Stomach (tissue), 9 donors: Measurements from ENCODE around the gene INSM2. TPM values are rescaled to one million over a fixed set of nuclear protein-coding genes. Genes with fewer than 3 reads are reported as not detected.

ENCODE experiments used
- DNase-seq, 2 donors: peaks; one replicate each; pipeline versions ENCODE4 v3.0.0 to v3.0.0-alpha.2; 2013 to 2019
- H3K27ac ChIP-seq, 5 donors: fragments of 200-600 bp in 4 of 5; sonication (generic) in 4 of 5; one replicate each; pipeline ENCODE4 v1.5.1; 2013 to 2019; ENCODE audit warnings: mild to moderate bottlenecking in 1 of 5, moderate library complexity in 1 of 5
- H3K27me3 ChIP-seq, 3 donors: fragments of 200-600 bp; sonication (generic); one replicate each; pipeline ENCODE4 v1.5.1; 2017 to 2019; ENCODE audit warnings: mixed run types in 1 of 3
- H3K36me3 ChIP-seq, 4 donors: fragments of 200-600 bp; sonication (generic); 1 replicate in 3 of 4; 2 replicates in 1 of 4; pipeline ENCODE4 v1.5.1; 2016 to 2019
- H3K4me1 ChIP-seq, 4 donors: fragments of 200-600 bp; sonication (generic); one replicate each; pipeline ENCODE4 v1.5.1; 2016 to 2019
- H3K4me3 ChIP-seq, 4 donors: fragments of 200-600 bp; sonication (generic) in 3 of 4; one replicate each; pipeline ENCODE4 v1.5.1; 2016 to 2019; ENCODE audit warnings: mild to moderate bottlenecking in 1 of 4
- H3K9me3 ChIP-seq, 4 donors: fragments of 200-600 bp; sonication (generic); one replicate each; pipeline ENCODE4 v1.5.1; 2016 to 2019
- EP300 ChIP-seq: sonication (generic); formaldehyde crosslinking; IDR thresholded peaks from one replicate; pipeline ENCODE4 v1.6.1; 2017; ENCODE audit warnings: antibody characterized with exemption
- POLR2A ChIP-seq, 4 donors: fragments of 450-650 bp; IDR thresholded peaks; one replicate each; pipeline ENCODE4 v1.6.1; 2016; ENCODE audit warnings: antibody characterized with exemption in 4 of 4, control low read depth in 2 of 4, mild to moderate bottlenecking in 1 of 4, moderate library complexity in 1 of 4
- POLR2AphosphoS5 ChIP-seq, 3 donors: sonication (generic); formaldehyde crosslinking; IDR thresholded peaks; one replicate each; pipeline ENCODE4 v1.6.1; 2016; ENCODE audit warnings: antibody characterized with exemption in 3 of 3
- WGBS, 5 donors: extraction: QIAGEN DNeasy Blood & Tissue Kit in 3 of 5; methylation state at CpG; one replicate each; pipeline versions ENCODE4 v1.1.5 to v1.1.7; 2013 to 2018; 5-methylcytosine and 5-hydroxymethylcytosine counted together
- intact Hi-C: fragments of 100-400 bp; cut with DNase I; formaldehyde crosslinking; loops from one replicate; pipeline ENCODE4 v1.15.1; 2023; ENCODE audit warnings: low total_unique reads
- polyA plus RNA-seq, 3 donors: library from polyadenylated mRNA; stranded (reverse); fragments of 200-250 nt; gene quantifications; one replicate each; pipeline ENCODE4 v1.2.3, GENCODE V29; 2013
- total RNA-seq, 5 donors: library from RNA; depleted of rRNA; stranded (reverse); fragments of >200 nt; gene quantifications; one replicate each; pipeline versions ENCODE4 v1.1.0 to v1.2.3, GENCODE V29; 2014 to 2016
- TF ChIP-seq, protein P1 (sequence below), 7 experiments: fragments of 450-650 bp in 4 of 7; fragments of 200-600 bp in 3 of 7; sonication (generic) in 3 of 7; IDR thresholded peaks; one replicate each; pipeline ENCODE4 v1.5.1; 2016 to 2019; ENCODE audit warnings: antibody characterized with exemption in 7 of 7, control low read depth in 2 of 7, mild to moderate bottlenecking in 1 of 7
- donor health status: healthy with polysubstance abuse.
- donor health status: Bipolar disorder and iron deficiency.
- donor health status: healthy.

The INSM2 gene
- total and polyA plus RNA-seq, 8 donors = not detected

GRCh38 chr14:35553808-35554207 lies 19.8 kb downstream of the INSM2 start:
- peaks cover 0 to 6% (median 2%) of the 10 kb centered on the region in 4 donors for H3K36me3 ChIP-seq
- TF ChIP-seq, protein P1, sequence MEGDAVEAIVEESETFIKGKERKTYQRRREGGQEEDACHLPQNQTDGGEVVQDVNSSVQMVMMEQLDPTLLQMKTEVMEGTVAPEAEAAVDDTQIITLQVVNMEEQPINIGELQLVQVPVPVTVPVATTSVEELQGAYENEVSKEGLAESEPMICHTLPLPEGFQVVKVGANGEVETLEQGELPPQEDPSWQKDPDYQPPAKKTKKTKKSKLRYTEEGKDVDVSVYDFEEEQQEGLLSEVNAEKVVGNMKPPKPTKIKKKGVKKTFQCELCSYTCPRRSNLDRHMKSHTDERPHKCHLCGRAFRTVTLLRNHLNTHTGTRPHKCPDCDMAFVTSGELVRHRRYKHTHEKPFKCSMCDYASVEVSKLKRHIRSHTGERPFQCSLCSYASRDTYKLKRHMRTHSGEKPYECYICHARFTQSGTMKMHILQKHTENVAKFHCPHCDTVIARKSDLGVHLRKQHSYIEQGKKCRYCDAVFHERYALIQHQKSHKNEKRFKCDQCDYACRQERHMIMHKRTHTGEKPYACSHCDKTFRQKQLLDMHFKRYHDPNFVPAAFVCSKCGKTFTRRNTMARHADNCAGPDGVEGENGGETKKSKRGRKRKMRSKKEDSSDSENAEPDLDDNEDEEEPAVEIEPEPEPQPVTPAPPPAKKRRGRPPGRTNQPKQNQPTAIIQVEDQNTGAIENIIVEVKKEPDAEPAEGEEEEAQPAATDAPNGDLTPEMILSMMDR (IDR thresholded peaks at IDR 0.05) = no peak
- TF ChIP-seq POLR2AphosphoS5 (IDR thresholded peaks at IDR 0.05) = no peak
- 52 to 76% (median 72%) methylated on average over 1 of the region's 1 CpG for WGBS, 5 donors

DNA sequence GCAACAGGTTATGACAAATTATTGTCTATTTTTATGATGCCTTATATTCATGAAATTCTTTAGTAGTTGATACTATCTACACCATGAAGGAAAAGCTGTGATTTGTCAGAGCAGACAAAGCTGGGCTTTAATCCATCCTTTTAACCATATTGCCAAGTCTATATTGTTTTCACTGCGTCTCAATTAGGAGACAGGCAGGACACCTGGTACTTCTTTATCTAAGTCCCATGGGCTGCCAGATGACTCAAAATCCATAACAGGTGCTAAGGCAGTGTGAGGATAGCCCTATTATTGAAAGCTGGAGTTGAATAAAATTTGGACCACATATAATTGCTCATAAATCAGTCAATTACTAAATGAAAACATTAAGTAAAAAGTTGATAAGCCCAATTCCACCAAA lies 22.6 kb downstream of the INSM2 start:
- no peak overlapping the region for H3K27ac ChIP-seq
- no peaks in the 10 kb centered on the region for H3K9me3 ChIP-seq
- no peak for DNase-seq
- H3K36me3 ChIP-seq = peaks cover 0 to 4% (median 0%) of the 10 kb centered on the region in 4 donors
- no peaks in the 10 kb centered on the region for H3K4me1 ChIP-seq
- H3K4me3 ChIP-seq = no peak overlapping the region
- intact Hi-C loops = no loop called here
- no peaks in the 10 kb centered on the region for H3K27me3 ChIP-seq
- WGBS, 5 donors = 71 to 89% (median 77%) methylated on average over 1 of the region's 1 CpG
- TF ChIP-seq, protein P1 (IDR thresholded peaks at IDR 0.05) = no peak
- TF ChIP-seq POLR2A (IDR thresholded peaks at IDR 0.05) = no peak
- TF ChIP-seq POLR2AphosphoS5 (IDR thresholded peaks at IDR 0.05) = no peak
- TF ChIP-seq EP300 = no peak

More at GRCh38 chr14:35553808-35554207, 19.8 kb downstream of the INSM2 start:
- Histone ChIP-seq H3K9me3 (no peaks in the 10 kb centered on the region), H3K27me3 (no peaks in the 10 kb centered on the region), H3K4me1 (no peaks in the 10 kb centered on the region), H3K4me3 (no peak overlapping the region), H3K27ac (no peak overlapping the region)
- intact Hi-C loops = no loop called here
- DNase-seq = no peak

- Histone ChIP-seq H3K4me3 (no peak overlapping the region), H3K4me1 (no peaks in the 10 kb centered on the region), H3K27me3 (no peaks in the 10 kb centered on the region), H3K27ac (no peak overlapping the region), H3K36me3 (peaks cover 0 to 4% (median 0%) of the 10 kb centered on the region in 4 donors), H3K9me3 (no peaks in the 10 kb centered on the region)
- intact Hi-C loops = no loop called here
- DNase-seq = no peak
- no peak for TF ChIP-seq EP300
- no peak for TF ChIP-seq POLR2AphosphoS5 (IDR thresholded peaks at IDR 0.05)
- TF ChIP-seq, protein P1 (IDR thresholded peaks at IDR 0.05) = no peak
- no peak for TF ChIP-seq POLR2A (IDR thresholded peaks at IDR 0.05)
These were observed 23.3 kb downstream of the INSM2 start for GRCh38 chr14:35557221-35557747.

- H3K27me3 ChIP-seq = no peaks in the 10 kb centered on the region
These were observed 24.7 kb downstream of the INSM2 start for GRCh38 chr14:35558680-35559079.

More at GRCh38 chr14:35558680-35559079, 24.7 kb downstream of the INSM2 start:
- Histone ChIP-seq H3K36me3 (peaks cover 0 to 5% (median 2%) of the 10 kb centered on the region in 4 donors), H3K9me3 (no peaks in the 10 kb centered on the region), H3K4me1 (no peaks in the 10 kb centered on the region), H3K4me3 (no peak overlapping the region), H3K27ac (no peak overlapping the region)
- 66 to 77% (median 69%) methylated on average over 2 of the region's 2 CpGs for WGBS, 5 donors
- peak in 1 of 2 donors; percentile 14 for DNase-seq
- intact Hi-C loops = no loop called here
- TF ChIP-seq POLR2AphosphoS5 (IDR thresholded peaks at IDR 0.05) (no peak), EP300 (no peak), POLR2A (IDR thresholded peaks at IDR 0.05) (no peak)
- TF ChIP-seq, protein P1 (IDR thresholded peaks at IDR 0.05) = no peak
